HEK293T (cell line): ENCODE measurements around the gene PRKCZ.

ENCODE experiments used
- ARNT ChIP-seq: fragments of 450-650 bp; IDR thresholded peaks from 2 replicates; pipeline ENCODE4 v1.6.1; 2017; ENCODE audit warnings: mild to moderate bottlenecking
- FOXA1 ChIP-seq: fragments of 450-650 bp; IDR thresholded peaks from 2 replicates; pipeline ENCODE4 v1.6.1; 2016; ENCODE audit warnings: mild to moderate bottlenecking
- FOXM1 ChIP-seq: fragments of 450-650 bp; IDR thresholded peaks from 2 replicates; pipeline ENCODE4 v1.6.1; 2017; ENCODE audit warnings: mild to moderate bottlenecking, borderline replicate concordance
- SP1 ChIP-seq: fragments of 450-650 bp; IDR thresholded peaks from 2 replicates; pipeline ENCODE4 v1.6.1; 2017

GRCh38 chr1:2200308-2200943 lies 150.2 kb downstream of the PRKCZ start:
- TF ChIP-seq SP1 (no peak), ARNT (no peak), FOXA1 (no peak), FOXM1 (no peak)
